ENCODE measurements around the gene ITPK1.

GRCh38 chr14:93081876-93082570 is 33.7 kb downstream of the ITPK1 start:
- TF ChIP-seq POLR2AphosphoS5 (IDR thresholded peaks at IDR 0.05; ENCODE audit: borderline replicate concordance, low read depth, low read length): no peak
- no peak for TF ChIP-seq EZH2 (IDR thresholded peaks at IDR 0.05)
- no peak for TF ChIP-seq FOXP2 (optimal IDR thresholded peaks at IDR 0.05; ENCODE audit: control extremely low read depth, extremely low read length, insufficient read depth)

Measured in SK-N-MC (cell line).